Stomach (tissue), 4 donors: ENCODE data around the gene PLSCR3.

Experiments
- CTCF ChIP-seq, 7 experiments: fragments of 450-650 bp in 4 of 7; fragments of 200-600 bp in 3 of 7; sonication (generic) in 3 of 7; IDR thresholded peaks; one replicate each; pipeline ENCODE4 v1.5.1; 2016 to 2019; ENCODE audit warnings: antibody characterized with exemption in 7 of 7, control low read depth in 2 of 7, mild to moderate bottlenecking in 1 of 7
- POLR2A ChIP-seq, 4 donors: fragments of 450-650 bp; IDR thresholded peaks; one replicate each; pipeline ENCODE4 v1.6.1; 2016; ENCODE audit warnings: antibody characterized with exemption in 4 of 4, control low read depth in 2 of 4, mild to moderate bottlenecking in 1 of 4, moderate library complexity in 1 of 4

- TF ChIP-seq CTCF (IDR thresholded peaks at IDR 0.05) (no peak), POLR2A (IDR thresholded peaks at IDR 0.05) (no peak)
Observed at GRCh38 chr17:7429722-7430121, 35.4 kb upstream of the PLSCR3 start.
